Mucosa of stomach (tissue), 1 donor: ENCODE measurements around the gene IGSF23.
"Not testable (repeated sequence)": the region's sequence is repeated elsewhere in the genome, so short reads cannot be mapped to it uniquely, and the experiment has no call there.

Experiments used
- H3K27me3 ChIP-seq: one replicate; pipeline ENCODE4 v1.7.0; 2013; ENCODE audit warnings: mild to moderate bottlenecking, low read length; ENCODE audit not compliant: control insufficient read depth, insufficient read depth
- H3K36me3 ChIP-seq: one replicate; pipeline ENCODE4 v1.7.0; 2013; ENCODE audit warnings: low read length; ENCODE audit not compliant: control insufficient read depth, insufficient read depth
- H3K4me1 ChIP-seq: one replicate; pipeline ENCODE4 v1.7.0; 2013; ENCODE audit warnings: mild to moderate bottlenecking, low read length; ENCODE audit not compliant: control insufficient read depth, insufficient read depth
- H3K4me3 ChIP-seq: one replicate; pipeline ENCODE4 v1.7.0; 2013; ENCODE audit warnings: low read length
- H3K9ac ChIP-seq: one replicate; pipeline ENCODE4 v1.7.0; 2013; ENCODE audit warnings: mild to moderate bottlenecking, low read length, moderate library complexity
- H3K9me3 ChIP-seq: one replicate; pipeline ENCODE4 v1.7.0; 2013; ENCODE audit warnings: mild to moderate bottlenecking, low read length, moderate library complexity; ENCODE audit not compliant: control insufficient read depth
- donor health status: Pancreatic carcinoma.

The IGSF23 gene

GRCh38 chr19:44666852-44667556, 53.6 kb downstream of the IGSF23 start:
- Histone ChIP-seq H3K9ac (no peak overlapping the region), H3K27me3 (no peaks in the 10 kb centered on the region), H3K9me3 (no peaks in the 10 kb centered on the region)

GRCh38 chr19:44668985-44669764, 55.8 kb downstream of the IGSF23 start:
- Histone ChIP-seq H3K36me3 (no peaks in the 10 kb centered on the region), H3K4me3 (no peak overlapping the region), H3K9me3 (no peaks in the 10 kb centered on the region), H3K9ac (no peak overlapping the region), H3K27me3 (no peaks in the 10 kb centered on the region), H3K4me1 (no peaks in the 10 kb centered on the region)

More at GRCh38 chr19:44666852-44667556, 53.6 kb downstream of the IGSF23 start:
- H3K4me3 ChIP-seq = no peak overlapping the region
- H3K4me1 ChIP-seq = no peaks in the 10 kb centered on the region
- H3K36me3 ChIP-seq = no peaks in the 10 kb centered on the region

DNA sequence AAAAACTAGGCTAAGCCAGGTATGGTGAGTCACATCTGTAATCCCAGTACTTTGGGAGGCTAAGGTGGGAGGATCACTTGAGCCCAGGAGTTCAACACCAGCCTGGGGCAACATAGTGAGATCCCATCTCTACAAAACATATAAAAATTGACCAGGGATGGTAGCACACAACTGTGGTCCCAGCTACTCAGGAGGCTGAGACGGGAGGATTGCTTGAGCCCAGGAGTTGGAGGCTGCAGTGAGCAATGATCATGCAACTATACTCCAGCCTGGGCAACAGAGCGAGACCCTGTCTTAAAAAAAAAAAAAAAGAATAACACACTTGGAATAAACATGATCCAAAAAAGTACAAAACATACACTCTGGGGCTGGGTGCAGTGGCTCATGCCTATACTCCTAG, 56.7 kb downstream of the IGSF23 start:
- not testable (repeated sequence) for H3K4me1 ChIP-seq, H3K27me3 ChIP-seq

GRCh38 chr19:44671400-44671799, 58.0 kb downstream of the IGSF23 start, which contains the start of gene CEACAM19:
TSS of gene CEACAM19 (plus strand) at chr19:44671482. CDS start at chr19:44671932, 450 bp downstream.
- Histone ChIP-seq H3K27me3 (no peaks in the 10 kb centered on the region), H3K36me3 (no peaks in the 10 kb centered on the region), H3K4me1 (no peaks in the 10 kb centered on the region), H3K9ac (no peak within 1 kb of the TSS), H3K4me3 (no peak within 1 kb of the TSS), H3K9me3 (no peaks in the 10 kb centered on the region)

More for the DNA sequence above, 56.7 kb downstream of the IGSF23 start:
- H3K9ac ChIP-seq, H3K36me3 ChIP-seq, H3K9me3 ChIP-seq, H3K4me3 ChIP-seq: not testable (repeated sequence)

DNA sequence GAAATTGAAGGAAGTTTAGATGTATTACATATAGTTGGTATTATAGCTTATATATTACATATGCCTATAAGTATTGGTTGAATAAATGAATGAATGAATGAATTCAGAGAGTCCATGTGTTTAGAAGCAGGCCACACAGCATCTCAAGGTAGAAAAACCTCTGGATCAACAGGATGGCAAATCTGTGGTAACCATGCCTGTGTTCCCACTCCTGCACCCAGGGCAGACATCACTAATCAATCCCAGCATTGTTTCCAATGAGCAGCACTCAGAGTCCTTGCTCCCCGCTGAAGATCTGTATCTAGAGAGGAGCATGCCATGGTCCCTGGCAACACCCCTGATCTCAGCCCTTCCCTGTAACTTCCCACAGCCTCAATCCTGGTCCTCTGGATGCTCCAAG, 58.9 kb downstream of the IGSF23 start:
- Histone ChIP-seq H3K4me3 (no peak overlapping the region), H3K9me3 (no peaks in the 10 kb centered on the region), H3K27me3 (no peaks in the 10 kb centered on the region), H3K9ac (no peak overlapping the region), H3K4me1 (no peaks in the 10 kb centered on the region), H3K36me3 (no peaks in the 10 kb centered on the region)

DNA sequence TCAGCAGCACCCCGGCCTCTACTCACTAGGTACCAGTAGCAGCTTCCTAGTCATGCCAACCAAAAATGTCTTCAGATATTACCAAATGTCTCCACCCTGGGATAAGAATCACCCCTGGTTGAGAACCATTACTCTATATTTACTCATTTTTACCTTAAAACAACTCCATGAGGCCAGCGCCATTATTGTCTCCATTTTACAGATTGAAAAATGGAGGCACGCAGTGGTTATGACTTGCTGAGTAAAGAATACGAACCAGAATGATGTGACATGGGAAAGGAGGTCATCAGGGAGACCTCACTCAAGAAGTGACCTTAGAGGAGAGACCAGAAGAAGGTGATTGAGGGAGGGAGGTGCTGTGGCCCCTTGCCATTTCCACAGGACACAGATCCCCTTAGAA, 60.1 kb downstream of the IGSF23 start:
- no peaks in the 10 kb centered on the region for H3K9me3 ChIP-seq
- no peak overlapping the region for H3K4me3 ChIP-seq
- no peaks in the 10 kb centered on the region for H3K4me1 ChIP-seq
- no peaks in the 10 kb centered on the region for H3K27me3 ChIP-seq
- H3K9ac ChIP-seq = no peak overlapping the region
- H3K36me3 ChIP-seq = no peaks in the 10 kb centered on the region

GRCh38 chr19:44675521-44675920, 62.2 kb downstream of the IGSF23 start:
- Histone ChIP-seq H3K27me3 (no peaks in the 10 kb centered on the region), H3K4me1 (no peaks in the 10 kb centered on the region)

DNA sequence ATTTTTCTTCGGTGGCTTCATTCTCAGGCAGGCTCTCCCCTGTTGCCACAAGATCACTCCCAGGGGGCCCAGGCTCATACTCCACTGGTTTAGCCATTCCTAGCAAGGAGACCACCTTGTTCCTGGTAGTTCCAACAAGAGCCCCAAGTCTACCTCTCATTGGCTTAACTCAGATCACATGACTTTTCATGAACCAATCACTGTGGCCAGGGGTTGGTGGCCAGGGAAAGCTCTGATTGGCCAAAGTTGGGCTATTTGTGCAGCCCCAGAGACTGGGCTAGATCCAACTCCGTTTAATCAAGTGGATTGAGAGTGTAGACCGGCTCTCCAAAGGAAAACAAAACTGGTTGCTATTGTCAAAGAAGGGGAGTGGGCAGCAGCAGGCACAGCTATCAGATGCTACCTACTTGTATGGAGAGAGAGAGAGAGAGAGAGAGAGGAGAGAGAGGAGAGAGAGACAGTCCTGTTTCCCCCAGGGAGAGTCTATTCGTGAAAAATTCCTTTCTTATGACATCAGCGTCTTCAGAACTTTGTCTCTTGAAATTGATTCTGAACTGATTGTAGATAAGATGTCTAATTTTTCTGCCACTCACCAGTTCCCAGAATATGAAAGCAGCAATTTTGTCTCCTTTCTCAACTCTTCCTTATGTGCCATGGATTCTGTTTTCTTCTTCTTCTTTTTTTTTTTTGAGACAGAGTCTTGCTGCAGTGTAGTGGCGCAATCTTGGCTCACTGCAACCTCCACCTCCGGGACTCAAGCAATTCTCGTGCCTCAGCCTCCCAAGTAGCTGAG, 63.9 kb downstream of the IGSF23 start:
- no peaks in the 10 kb centered on the region for H3K27me3 ChIP-seq
- no peak overlapping the region for H3K9ac ChIP-seq
- no peaks in the 10 kb centered on the region for H3K9me3 ChIP-seq
- no peak overlapping the region for H3K4me3 ChIP-seq
- no peaks in the 10 kb centered on the region for H3K36me3 ChIP-seq
- H3K4me1 ChIP-seq = peaks cover 7% of the 10 kb centered on the region

More at GRCh38 chr19:44675521-44675920, 62.2 kb downstream of the IGSF23 start:
- H3K9ac ChIP-seq = no peak overlapping the region
- no peak overlapping the region for H3K4me3 ChIP-seq
- no peaks in the 10 kb centered on the region for H3K36me3 ChIP-seq
- H3K9me3 ChIP-seq = no peaks in the 10 kb centered on the region

DNA sequence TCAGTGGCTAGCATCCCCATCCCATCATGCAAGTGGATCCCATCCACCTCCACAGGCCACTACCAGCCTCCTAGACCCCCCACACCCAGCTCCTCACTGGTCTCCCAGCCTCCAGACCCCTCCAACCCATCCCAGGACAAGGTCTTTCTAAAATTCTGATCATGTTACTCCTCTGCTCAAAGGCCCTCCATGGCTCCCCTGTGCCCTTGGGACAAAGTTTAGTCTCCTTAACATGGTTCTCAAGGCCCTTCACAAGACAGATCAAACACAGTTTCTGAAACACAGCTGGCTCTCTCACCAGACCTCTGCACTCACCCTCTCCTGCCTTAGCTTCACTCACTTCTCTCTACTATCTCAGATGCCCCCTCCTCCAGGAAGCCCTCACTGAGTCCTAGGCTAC, 67.2 kb downstream of the IGSF23 start:
- Histone ChIP-seq H3K4me3 (no peak overlapping the region), H3K4me1 (peaks cover 13% of the 10 kb centered on the region), H3K9ac (no peak overlapping the region), H3K36me3 (no peaks in the 10 kb centered on the region), H3K27me3 (no peaks in the 10 kb centered on the region), H3K9me3 (no peaks in the 10 kb centered on the region)

- H3K4me3 ChIP-seq = no peak overlapping the region
- H3K36me3 ChIP-seq = no peaks in the 10 kb centered on the region
- no peaks in the 10 kb centered on the region for H3K9me3 ChIP-seq
- H3K9ac ChIP-seq = no peak overlapping the region
- H3K4me1 ChIP-seq = peaks cover 13% of the 10 kb centered on the region
- no peaks in the 10 kb centered on the region for H3K27me3 ChIP-seq
Observed at GRCh38 chr19:44681992-44682790, 68.8 kb downstream of the IGSF23 start.

DNA sequence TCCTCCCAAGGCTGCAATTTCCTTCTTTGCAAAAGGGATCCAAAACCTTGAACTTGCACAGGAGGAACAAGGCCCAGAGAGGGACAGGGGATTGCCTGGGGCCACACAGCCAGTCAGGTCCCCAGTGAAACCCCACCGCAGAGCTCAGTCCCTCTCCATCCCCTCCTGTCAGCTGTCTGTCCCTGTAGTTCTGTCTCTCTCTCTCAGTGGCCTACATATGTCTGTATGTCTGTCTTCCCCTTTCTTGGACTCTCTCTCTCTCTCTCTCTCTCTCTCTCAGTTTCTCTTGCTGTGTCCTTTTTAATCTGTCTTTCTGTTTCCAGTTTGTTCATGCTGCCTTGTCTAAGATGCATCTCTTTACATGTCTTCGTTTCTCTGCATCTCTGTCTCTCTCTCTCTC, 69.4 kb downstream of the IGSF23 start:
- Histone ChIP-seq H3K27me3 (no peaks in the 10 kb centered on the region), H3K4me3 (no peak overlapping the region), H3K9me3 (no peaks in the 10 kb centered on the region), H3K36me3 (no peaks in the 10 kb centered on the region), H3K9ac (no peak overlapping the region), H3K4me1 (peaks cover 13% of the 10 kb centered on the region)
